Measurements from ENCODE around the gene TBX18.

TBX18 gene

DNA sequence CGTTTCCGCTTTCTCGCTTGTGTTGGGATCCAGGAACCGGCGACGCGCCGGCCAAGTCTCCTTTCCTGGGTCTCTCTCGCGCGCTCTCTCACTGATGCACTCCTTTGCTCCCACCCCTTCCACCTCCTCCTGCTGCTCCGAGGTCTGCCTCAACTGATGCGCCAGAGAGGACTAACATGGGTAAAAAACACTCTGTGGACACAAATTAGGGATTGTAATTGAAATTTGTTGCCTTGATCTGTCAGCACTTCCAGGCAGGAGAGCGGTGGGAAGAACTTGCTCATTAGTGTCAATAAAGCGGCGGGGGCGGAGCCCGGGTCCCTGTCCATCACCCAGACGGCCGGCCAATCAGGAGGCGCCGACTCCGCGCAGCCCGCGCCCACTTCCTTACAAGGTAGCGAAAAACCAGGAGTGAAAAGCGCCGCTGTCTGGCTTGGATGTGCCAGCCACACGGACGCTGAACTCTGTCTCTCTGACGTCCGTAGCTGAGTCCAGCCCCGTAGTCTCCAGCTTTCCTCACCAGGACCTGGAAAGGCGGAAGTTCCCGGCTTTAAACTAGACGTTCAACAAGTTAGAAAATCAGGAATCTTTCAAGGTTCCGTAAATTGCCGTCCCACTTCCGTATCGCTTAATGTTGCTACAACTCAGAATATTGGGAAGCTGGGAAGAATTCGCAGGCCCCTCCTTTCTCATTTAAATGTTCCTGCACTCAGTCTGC, at the start of gene TBX18:
TBX18 (minus strand) TSS at position 267 of the 718 bp plus-strand sequence. CDS start 417 bp downstream, outside the sequence.
- peak; percentile 98 for DNase-seq
- in situ Hi-C loops (cut with HindIII; ENCODE audit: low pct_ligation_motif_present, low pct_unique_long_range_greater_than_20kb, low sequenced_read_pairs): no loop called here

DNA sequence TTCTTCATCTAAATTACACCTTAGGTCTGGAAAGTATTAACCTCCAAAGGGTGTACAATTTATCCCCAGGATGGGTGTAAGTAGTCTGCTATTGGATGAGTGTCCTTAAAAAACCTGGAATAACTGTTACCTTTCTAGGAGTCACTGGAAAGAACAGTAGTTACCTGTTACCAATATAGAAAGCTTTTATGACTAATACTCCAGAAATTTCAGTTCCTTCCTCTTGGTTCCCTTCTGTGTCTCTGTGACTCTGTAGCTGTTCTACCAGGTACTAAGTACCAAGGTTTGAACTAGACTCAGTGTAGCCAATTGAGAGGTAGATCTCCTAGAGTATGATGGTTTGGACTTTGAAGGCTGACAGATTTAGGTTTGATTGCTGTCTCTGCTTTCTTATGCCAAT, 47.0 kb upstream of the TBX18 start:
- DNase-seq: no peak

DNA sequence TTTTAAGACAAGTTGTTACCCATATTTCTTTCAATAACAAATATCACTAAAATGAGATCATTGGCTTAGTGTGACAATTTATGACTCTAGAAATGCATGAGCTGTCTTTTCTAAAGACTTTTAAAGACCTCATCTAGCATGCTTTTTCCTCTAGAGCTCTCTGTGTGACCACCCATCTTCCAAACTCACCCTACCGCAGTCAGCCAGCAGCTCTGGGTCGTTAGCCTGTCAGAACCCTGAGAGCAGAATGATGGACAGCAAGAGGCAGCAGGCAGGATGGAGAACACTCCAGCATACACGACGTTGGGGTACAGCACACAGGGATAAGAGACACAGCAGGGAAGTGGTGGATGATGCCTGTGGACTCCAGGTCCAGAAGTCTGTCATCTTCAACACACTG, 45.1 kb upstream of the TBX18 start:
- in situ Hi-C loops (cut with HindIII; ENCODE audit: low pct_ligation_motif_present, low pct_unique_long_range_greater_than_20kb, low sequenced_read_pairs): no loop called here
- DNase-seq: no peak

More for the DNA sequence above, 47.0 kb upstream of the TBX18 start:
- in situ Hi-C loops (cut with HindIII; ENCODE audit: low pct_ligation_motif_present, low pct_unique_long_range_greater_than_20kb, low sequenced_read_pairs): no loop called here

DNA sequence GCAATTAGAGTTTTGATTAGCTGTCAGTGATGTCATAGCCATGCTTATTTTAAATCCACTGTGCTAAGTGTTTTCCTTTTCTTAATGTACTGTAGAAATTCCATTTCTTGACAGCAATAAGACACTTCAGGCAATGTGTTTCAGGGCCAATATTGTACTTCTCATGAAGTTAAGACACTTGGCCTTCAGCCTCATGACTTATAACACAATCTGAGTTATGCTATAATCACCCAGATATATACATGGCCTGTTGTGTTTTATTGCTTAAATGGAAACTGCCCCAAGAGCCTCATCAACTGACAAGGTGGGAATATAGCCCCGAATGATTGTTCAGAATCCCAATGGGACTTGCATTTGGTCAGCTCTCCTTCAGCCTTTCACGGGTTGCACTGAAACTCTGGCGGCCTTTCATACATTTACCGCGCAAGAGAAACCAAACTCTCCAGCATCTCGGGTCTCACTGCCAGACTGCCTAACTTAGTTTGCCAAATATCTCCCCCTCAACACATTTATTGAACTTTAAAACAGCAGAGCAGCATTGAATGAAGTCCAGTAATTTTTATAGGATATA, 44.2 kb upstream of the TBX18 start:
- in situ Hi-C loops (cut with HindIII; ENCODE audit: low pct_ligation_motif_present, low pct_unique_long_range_greater_than_20kb, low sequenced_read_pairs): no loop called here
- DNase-seq: no peak

DNA sequence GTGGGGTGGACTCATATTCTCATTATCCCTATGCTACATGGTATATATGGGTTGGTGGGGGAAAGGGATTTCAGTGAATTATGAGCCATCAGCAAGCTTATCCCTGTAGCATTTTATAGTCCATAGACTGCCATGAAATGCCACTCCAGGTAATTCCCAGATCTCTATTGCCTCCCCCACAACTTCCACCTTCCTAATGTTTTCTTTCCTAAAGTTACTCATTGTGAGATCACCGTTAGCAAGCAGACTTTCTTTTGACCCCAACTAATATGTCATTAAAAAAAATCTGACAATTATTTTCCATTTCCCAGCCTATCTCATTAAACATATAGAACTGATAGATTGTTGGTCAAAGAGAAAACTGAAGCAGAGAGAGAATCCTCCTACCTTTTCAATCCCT, 40.7 kb upstream of the TBX18 start:
- in situ Hi-C loops (cut with HindIII; ENCODE audit: low pct_ligation_motif_present, low pct_unique_long_range_greater_than_20kb, low sequenced_read_pairs): no loop called here
- no peak for DNase-seq

DNA sequence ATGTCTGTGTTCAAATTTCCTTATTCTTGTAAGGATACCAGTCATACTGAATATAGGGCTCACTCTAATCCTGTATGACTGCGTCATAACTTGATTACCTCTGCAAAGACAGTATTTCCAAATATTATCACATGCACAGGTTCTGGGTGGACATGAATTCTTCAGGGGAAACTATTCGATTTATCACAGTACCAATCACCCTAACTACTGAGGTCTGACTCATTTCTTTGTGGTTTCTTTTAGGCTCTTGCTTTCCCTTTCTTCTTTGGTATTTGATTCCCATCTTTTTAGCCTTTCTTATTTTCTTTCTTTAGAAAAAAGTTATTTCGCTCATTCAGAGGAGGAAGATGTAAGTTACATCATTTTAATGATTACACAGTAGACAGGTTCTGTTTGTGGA, 40.3 kb upstream of the TBX18 start:
- no peak for DNase-seq
- in situ Hi-C loops (cut with HindIII; ENCODE audit: low pct_ligation_motif_present, low pct_unique_long_range_greater_than_20kb, low sequenced_read_pairs): no loop called here

DNA sequence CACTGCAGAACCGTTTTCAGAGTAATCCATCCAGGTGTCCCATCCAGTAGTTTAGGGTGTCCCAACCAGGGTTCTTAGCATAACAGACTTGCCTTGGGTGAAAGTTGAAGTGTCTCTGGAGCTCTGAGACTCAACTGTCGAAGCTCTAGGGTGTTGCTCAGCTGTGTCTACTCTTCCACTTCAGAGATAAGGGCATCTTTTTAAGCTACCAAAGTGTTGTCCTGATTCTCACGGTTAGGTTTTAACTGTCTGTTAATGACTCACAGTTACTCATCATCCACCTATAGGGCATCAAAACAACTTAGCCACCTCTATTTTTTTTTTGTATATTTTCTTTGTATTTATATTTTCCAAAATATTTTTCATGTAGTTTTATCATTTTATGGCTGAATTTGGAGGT, 36.9 kb upstream of the TBX18 start:
- no peak for DNase-seq
- in situ Hi-C loops (cut with HindIII; ENCODE audit: low pct_ligation_motif_present, low pct_unique_long_range_greater_than_20kb, low sequenced_read_pairs): no loop called here

DNA sequence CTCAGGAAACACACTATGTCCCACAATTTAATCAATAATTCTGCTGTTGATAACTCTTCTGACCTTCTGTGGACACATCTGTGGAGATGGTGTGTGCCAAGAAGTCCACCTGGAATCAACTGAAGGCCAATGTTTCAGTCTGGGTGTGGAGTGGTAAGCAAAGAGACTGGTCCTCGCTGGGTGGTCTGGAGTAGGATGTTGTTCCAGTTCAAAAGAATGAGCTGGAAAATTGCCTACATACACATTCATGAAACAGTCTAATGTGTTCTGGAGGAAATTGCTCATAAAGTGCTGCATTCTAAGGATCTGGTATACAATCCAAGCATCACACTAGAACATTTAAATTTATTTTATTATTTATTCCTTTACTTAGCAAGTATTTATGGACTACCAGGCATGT, 33.9 kb upstream of the TBX18 start:
- DNase-seq: no peak
- in situ Hi-C loops (cut with HindIII; ENCODE audit: low pct_ligation_motif_present, low pct_unique_long_range_greater_than_20kb, low sequenced_read_pairs): no loop called here

DNA sequence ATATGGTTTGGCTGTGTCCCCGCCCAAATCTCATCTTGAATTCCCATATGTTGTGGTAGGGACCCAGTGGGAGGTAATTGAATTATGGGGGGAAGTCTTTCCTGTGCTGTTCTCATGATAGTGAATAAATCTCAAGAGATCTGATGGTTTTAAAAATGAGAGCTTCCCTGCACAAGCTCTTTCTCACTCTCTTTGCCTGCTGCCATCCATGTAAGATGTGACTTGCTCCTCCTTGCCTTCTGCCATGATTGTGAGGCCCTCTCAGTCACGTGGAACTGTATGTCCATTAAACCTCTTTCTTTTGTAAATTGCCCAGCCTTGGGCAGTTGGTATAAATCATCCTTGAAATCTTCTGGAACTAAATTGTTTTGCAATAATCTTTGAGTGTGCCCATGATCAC, 31.9 kb upstream of the TBX18 start:
- in situ Hi-C loops (cut with HindIII; ENCODE audit: low pct_ligation_motif_present, low pct_unique_long_range_greater_than_20kb, low sequenced_read_pairs): no loop called here
- DNase-seq: no peak

DNA sequence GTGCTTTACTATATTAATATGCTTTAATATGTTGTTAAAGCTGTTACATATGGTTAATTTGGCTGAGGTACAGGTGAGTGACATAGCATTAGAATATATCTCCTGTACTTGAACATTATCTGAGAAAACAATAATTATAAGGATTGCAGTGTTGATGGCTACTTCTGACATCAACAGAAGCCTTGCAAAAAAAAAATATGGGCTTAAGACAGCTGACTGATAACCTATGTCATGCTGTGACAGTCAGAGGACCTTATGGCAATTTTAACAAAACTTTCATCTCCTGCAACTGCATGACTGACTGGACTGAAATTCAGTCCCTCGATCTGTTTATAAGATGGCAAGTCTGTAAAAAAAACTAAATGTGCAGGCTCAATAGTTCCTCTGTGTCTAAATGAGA, 27.5 kb upstream of the TBX18 start:
- in situ Hi-C loops (cut with HindIII; ENCODE audit: low pct_ligation_motif_present, low pct_unique_long_range_greater_than_20kb, low sequenced_read_pairs): no loop called here
- no peak for DNase-seq

DNA sequence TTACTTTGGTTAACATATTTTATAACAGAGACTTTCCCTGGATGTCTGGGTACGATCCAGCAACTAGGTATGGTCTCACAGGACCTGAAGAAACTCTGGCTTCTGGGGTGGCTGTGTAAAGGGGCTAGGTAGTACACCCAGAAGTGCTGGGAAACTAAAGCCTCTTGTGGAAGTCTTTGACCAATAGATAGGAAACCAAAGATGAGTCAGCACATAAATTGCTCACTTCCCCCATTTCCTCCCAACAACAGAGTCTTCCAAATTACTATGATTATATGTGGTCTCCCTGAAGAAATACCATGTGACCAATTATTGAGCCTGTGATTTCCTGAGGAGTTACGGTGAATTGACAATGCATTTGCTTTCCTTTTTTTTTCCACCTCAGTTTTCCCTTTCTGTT, 26.8 kb upstream of the TBX18 start:
- DNase-seq: no peak

DNA sequence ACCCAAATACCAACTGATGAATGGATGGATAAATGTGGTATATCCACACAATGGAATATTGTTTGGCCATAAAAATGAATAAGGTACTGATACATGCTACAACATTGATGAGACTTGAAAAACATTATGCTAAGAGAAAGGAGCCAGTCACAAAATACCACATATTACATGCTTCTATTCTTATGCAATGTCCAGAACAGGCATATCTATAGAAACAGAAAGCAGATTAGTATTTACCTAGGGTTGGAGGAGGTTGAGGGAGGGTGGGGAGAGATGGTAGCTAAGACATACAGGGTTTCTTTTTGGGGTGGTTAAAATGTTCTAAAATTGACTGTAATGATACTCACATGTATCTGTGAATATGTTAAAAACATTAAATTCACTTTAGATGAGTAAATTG, 24.8 kb upstream of the TBX18 start:
- no peak for DNase-seq
- in situ Hi-C loops (cut with HindIII; ENCODE audit: low pct_ligation_motif_present, low pct_unique_long_range_greater_than_20kb, low sequenced_read_pairs): no loop called here

More for the DNA sequence above, 26.8 kb upstream of the TBX18 start:
- in situ Hi-C loops (cut with HindIII; ENCODE audit: low pct_ligation_motif_present, low pct_unique_long_range_greater_than_20kb, low sequenced_read_pairs): no loop called here

DNA sequence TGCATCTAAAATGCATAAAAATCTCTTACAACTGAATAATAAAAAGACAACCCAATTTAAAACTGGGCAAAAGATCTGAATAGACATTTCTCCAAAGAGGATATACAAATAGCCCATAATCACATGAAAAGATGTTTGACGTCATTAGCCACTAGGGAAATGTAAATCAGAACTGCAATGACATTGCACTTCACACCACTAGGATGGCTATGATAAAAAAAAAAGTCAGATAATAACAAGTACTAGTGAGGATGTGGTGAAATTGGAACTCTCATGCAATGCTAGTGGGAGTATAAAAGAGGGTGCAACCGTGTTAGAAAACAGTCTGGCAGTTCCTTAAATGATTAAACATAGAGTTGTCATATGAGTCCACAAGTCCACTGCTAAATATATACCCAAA, 24.3 kb upstream of the TBX18 start:
- no peak for DNase-seq
- in situ Hi-C loops (cut with HindIII; ENCODE audit: low pct_ligation_motif_present, low pct_unique_long_range_greater_than_20kb, low sequenced_read_pairs): no loop called here

DNA sequence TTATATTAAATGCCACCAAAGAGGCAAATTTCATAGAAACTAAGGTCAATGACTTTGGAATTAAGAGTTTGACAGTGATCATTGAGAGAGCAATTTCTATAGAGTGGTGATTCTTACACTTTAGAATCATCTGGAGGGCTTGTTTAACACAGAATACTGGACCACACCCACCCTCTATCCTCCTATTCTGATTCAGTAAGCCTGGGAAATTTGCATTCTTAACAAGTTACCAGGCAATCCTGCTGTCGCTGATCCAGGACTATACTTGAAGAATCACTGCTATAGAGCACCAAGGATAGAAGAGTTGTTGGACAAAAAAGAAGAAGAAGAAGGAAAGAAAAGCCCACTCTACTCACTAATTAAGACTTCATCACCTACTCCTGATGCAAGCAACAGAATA, 21.3 kb upstream of the TBX18 start:
- in situ Hi-C loops (cut with HindIII; ENCODE audit: low pct_ligation_motif_present, low pct_unique_long_range_greater_than_20kb, low sequenced_read_pairs): no loop called here
- no peak for DNase-seq

DNA sequence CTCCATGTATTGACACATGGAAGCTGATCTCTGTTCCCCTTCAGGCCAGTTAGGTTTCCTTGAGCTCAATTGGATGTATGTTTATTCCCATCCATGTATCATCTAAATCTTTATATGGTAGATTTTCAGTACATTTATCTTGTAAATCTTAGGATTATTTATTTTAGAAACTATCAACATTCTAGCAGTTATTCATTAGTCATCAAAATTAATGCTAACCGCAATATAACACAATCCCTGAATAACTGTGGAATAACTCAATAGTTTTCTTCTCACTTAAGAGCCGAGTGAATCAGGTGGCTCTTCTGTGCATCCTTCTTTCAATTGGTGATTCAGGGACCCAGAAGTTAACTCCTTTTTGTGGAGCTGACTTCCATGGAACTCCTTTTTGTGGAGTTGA, 15.5 kb upstream of the TBX18 start:
- no peak for DNase-seq
- in situ Hi-C loops (cut with HindIII; ENCODE audit: low pct_ligation_motif_present, low pct_unique_long_range_greater_than_20kb, low sequenced_read_pairs): no loop called here

DNA sequence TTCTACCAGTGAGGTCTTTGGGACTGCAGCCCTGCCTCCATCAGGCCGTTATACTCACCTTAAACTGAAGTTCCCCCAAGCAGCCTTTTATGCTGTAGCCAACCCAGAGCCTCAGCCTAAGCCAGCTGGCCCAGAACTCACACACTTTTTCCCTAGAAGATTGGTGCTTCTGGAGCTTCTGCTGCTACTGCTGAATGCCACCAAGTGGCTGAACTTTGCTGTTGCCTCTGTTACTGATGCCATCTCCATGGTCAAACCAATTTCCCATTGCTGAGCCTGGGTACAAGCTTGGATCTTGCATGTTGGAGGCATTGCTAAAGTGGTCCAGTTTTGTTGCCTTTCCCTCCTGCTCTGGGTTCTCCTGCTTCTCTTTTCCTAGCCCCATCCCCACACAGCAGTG, 15.0 kb upstream of the TBX18 start:
- DNase-seq: no peak
- in situ Hi-C loops (cut with HindIII; ENCODE audit: low pct_ligation_motif_present, low pct_unique_long_range_greater_than_20kb, low sequenced_read_pairs): no loop called here

DNA sequence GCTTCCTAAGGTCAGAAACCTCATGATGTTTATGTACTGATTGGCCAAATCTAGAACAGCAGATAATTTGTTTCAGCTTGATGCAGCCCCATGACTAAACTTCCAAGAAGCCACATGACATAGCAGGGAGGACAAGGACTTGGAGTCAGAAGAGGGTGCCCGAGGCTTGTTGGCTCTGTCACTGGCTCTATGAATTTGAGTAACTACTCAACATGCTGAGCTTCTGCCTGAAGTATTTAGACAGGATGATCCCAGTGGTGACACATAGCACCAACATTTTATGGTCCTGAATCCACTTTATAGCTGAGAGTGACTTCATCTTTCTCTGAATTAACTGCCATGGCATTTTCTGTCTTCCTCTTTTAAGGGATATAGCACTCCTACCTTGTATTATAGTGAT, 13.5 kb upstream of the TBX18 start:
- DNase-seq: no peak
- in situ Hi-C loops (cut with HindIII; ENCODE audit: low pct_ligation_motif_present, low pct_unique_long_range_greater_than_20kb, low sequenced_read_pairs): no loop called here

DNA sequence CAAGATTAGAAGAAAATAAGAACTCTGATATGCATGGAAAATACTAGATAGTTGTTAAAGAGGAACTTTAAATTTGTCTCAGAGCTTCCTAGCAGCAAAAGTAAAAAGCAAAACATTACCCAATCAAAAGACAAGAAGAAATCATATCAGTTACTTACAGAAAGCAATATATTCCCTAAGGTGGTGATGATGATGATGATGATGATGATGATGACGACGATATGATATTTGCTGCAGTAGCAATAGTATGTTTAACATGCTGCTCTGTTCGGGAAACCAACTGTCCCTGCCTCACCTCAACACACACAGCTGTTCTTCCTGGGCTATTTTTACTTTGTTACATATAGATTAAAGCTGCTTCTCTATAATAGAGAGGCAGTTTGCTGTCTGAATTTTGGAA, 12.0 kb upstream of the TBX18 start:
- in situ Hi-C loops (cut with HindIII; ENCODE audit: low pct_ligation_motif_present, low pct_unique_long_range_greater_than_20kb, low sequenced_read_pairs): no loop called here
- DNase-seq: no peak

DNA sequence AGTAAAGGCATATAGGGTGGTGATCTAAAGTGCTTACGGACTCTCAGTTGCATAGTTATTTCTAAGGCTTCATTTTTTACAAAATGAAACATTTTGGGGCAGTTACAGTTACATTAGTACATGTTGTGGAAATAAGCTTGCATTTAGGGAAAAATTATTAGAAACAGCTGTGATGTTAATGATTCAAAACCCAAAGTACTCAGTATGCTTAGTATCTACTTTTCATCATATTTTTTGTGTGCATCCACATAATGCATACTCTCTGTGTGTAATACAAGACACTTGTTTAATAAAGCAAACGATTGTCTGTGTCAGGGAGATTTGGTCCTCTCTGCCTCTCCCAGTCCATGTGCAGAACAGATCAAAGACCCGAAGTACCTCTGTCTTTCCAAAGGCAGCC, 11.4 kb upstream of the TBX18 start:
- DNase-seq: no peak
- in situ Hi-C loops (cut with HindIII; ENCODE audit: low pct_ligation_motif_present, low pct_unique_long_range_greater_than_20kb, low sequenced_read_pairs): no loop called here

DNA sequence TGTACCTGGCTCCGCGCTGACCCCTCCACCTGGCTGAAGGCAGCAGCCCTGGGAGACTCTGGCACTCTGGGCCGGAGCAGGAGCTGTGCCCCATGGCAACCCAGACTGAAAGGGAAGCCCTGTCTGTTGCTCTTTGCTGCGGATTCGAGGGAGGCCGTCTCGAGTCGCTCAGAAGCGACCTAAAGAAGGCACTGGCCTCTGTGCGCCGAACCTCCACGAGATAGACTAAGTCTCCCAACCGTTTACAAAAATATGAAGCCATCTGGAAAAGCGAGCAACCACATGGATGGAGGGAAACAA, 10.5 kb upstream of the TBX18 start:
- in situ Hi-C loops (cut with HindIII; ENCODE audit: low pct_ligation_motif_present, low pct_unique_long_range_greater_than_20kb, low sequenced_read_pairs): no loop called here
- DNase-seq: no peak

All from ACHN (cell line).